WERI-Rb-1 (cell line): ENCODE data around the gene TRABD.

Source experiments
- DNase-seq: peaks from one replicate; pipeline ENCODE4 v3.0.0-alpha.2; 2020
- H3K27ac ChIP-seq: fragments of 250-450 bp; sonication (Bioruptor Pico); 2 replicates; pipeline ENCODE4 v1.5.1; 2020; ENCODE audit warnings: mild to moderate bottlenecking, moderate library complexity
- H3K27me3 ChIP-seq: fragments of 250-450 bp; sonication (Bioruptor Pico); 2 replicates; pipeline ENCODE4 v1.5.1; 2021; ENCODE audit warnings: mild to moderate bottlenecking, low read depth, moderate library complexity; ENCODE audit not compliant: insufficient read depth, severe bottlenecking
- H3K36me3 ChIP-seq: fragments of 250-450 bp; sonication (Bioruptor Pico); 2 replicates; pipeline ENCODE4 v1.5.1; 2020; ENCODE audit warnings: mild to moderate bottlenecking, moderate library complexity
- H3K4me3 ChIP-seq: 2 replicates; pipeline ENCODE4 v1.5.1; 2011; ENCODE audit warnings: low read depth, mild to moderate bottlenecking, control low read depth, low read length
- H3K9me3 ChIP-seq: fragments of 250-450 bp; sonication (Bioruptor Pico); 2 replicates; pipeline ENCODE4 v1.5.1; 2021; ENCODE audit warnings: mild to moderate bottlenecking, moderate library complexity; ENCODE audit not compliant: severe bottlenecking
- CTCF ChIP-seq: IDR thresholded peaks from 2 replicates; pipeline ENCODE4 v1.5.1; 2011; ENCODE audit warnings: low read depth, mild to moderate bottlenecking, control low read depth, inconsistent platforms, low read length

The TRABD gene

GRCh38 chr22:50148991-50149721 is 36.6 kb upstream of the TRABD start:
- DNase-seq, result peak; percentile 69
- Histone ChIP-seq H3K9me3 (no peaks in the 10 kb centered on the region), H3K36me3 (no peaks in the 10 kb centered on the region), H3K4me3 (no peak overlapping the region), H3K27me3 (no peaks in the 10 kb centered on the region), H3K27ac (no peak overlapping the region)
- peak; percentile 98 for TF ChIP-seq CTCF

- no peaks in the 10 kb centered on the region for H3K9me3 ChIP-seq
- H3K4me3 ChIP-seq, result no peak overlapping the region
- H3K27ac ChIP-seq, result no peak overlapping the region
- H3K36me3 ChIP-seq, result no peaks in the 10 kb centered on the region
- TF ChIP-seq CTCF, result no peak
- DNase-seq, result peak; percentile 47
- no peaks in the 10 kb centered on the region for H3K27me3 ChIP-seq
These were observed 35.3 kb upstream of the TRABD start for GRCh38 chr22:50150161-50151129.

GRCh38 chr22:50151571-50152537 is 33.9 kb upstream of the TRABD start:
- no peaks in the 10 kb centered on the region for H3K9me3 ChIP-seq
- DNase-seq, result no peak
- H3K4me3 ChIP-seq, result no peak overlapping the region
- H3K27me3 ChIP-seq, result no peaks in the 10 kb centered on the region
- TF ChIP-seq CTCF, result peak; percentile 23; the same call in 1 of the 2 replicates
- H3K27ac ChIP-seq, result no peak overlapping the region
- no peaks in the 10 kb centered on the region for H3K36me3 ChIP-seq

GRCh38 chr22:50153056-50153755 is 32.5 kb upstream of the TRABD start:
- H3K27me3 ChIP-seq, result no peaks in the 10 kb centered on the region
- H3K36me3 ChIP-seq, result no peaks in the 10 kb centered on the region
- no peak for TF ChIP-seq CTCF

GRCh38 chr22:50153756-50154140 is 32.0 kb upstream of the TRABD start:
- Histone ChIP-seq H3K4me3 (no peak overlapping the region), H3K27ac (no peak overlapping the region), H3K27me3 (no peaks in the 10 kb centered on the region), H3K9me3 (no peaks in the 10 kb centered on the region), H3K36me3 (no peaks in the 10 kb centered on the region)
- no peak for DNase-seq
- TF ChIP-seq CTCF, result no peak

More at GRCh38 chr22:50153056-50153755, 32.5 kb upstream of the TRABD start:
- H3K4me3 ChIP-seq, result no peak overlapping the region
- H3K9me3 ChIP-seq, result no peaks in the 10 kb centered on the region
- no peak for DNase-seq
- no peak overlapping the region for H3K27ac ChIP-seq
